K562 (cell line): ENCODE measurements around the gene NFAM1. TPM values are rescaled to one million over a fixed set of nuclear protein-coding genes. Genes with fewer than 3 reads are reported as not detected.

ENCODE experiments used
- ATAC-seq: fragments of 200-7000 bp; cut with Tn5 transposase; 3 replicates; pipeline ENCODE4 v1.9.1; 2020; ENCODE audit warnings: moderate library complexity
- BruUV-seq: library from RNA; stranded (reverse); fragments of 400-500 nt; replicated peaks from 2 replicates; lab custom pipeline; 2021; lab: Mats Ljungman, UMichigan
- CTCF ChIA-PET: fragments of 300-600 bp; formaldehyde crosslinking; extraction: SDS; loops from one replicate; lab custom pipeline; 2021; ENCODE audit warnings: low intra/inter-chr PET ratio; lab: Yijun Ruan, JAX
- POLR2A ChIA-PET: fragments of 300-600, 350-650 bp; sonication (Branson Sonifier 250); formaldehyde crosslinking; extraction: SDS; loops from one replicate; lab custom pipeline; 2021; ENCODE audit warnings: antibody characterized with exemption, inconsistent platforms; lab: Yijun Ruan, JAX
- DNase-seq, 4 experiments: peaks; one replicate each; pipeline versions ENCODE4 v3.0.0 to v3.0.0-alpha.2; 2011 to 2018; ENCODE audit warnings: low spot score in 3 of 4, mixed read lengths in 3 of 4; ENCODE audit errors: extremely low read depth in 1 of 4
- FAIRE-seq: peaks from 2 replicates; lab custom pipeline; 2011; peaks lifted over from hg19 to GRCh38; lab: Jason Lieb, UNC
- H2AFZ ChIP-seq: 2 replicates; pipeline ENCODE4 v1.6.0; 2011; ENCODE audit warnings: low read depth, low read length, control low read depth, inconsistent platforms
- H3K27ac ChIP-seq: fragments of 200-600 bp; 3 replicates; pipeline ENCODE4 v1.8.0; 2011; ENCODE audit warnings: low read depth, mild to moderate bottlenecking, control low read depth, inconsistent platforms, low read length, moderate library complexity, mixed read lengths; ENCODE audit errors: extremely low read depth
- H3K27me3 ChIP-seq, 2 experiments: fragments of 300-600 bp in 1 of 2; 2 replicates in 1 of 2; 3 replicates in 1 of 2; pipeline versions ENCODE4 v1.6.0 to v1.8.0; 2011; ENCODE audit warnings: inconsistent platforms in 2 of 2, low read length in 2 of 2, mild to moderate bottlenecking in 1 of 2, mixed read lengths in 1 of 2, moderate library complexity in 1 of 2; ENCODE audit not compliant: control insufficient read depth in 2 of 2, insufficient read depth in 2 of 2
- H3K36me3 ChIP-seq: fragments of 300-600 bp; 3 replicates; pipeline ENCODE4 v1.8.0; 2011; ENCODE audit warnings: mild to moderate bottlenecking, low read length, inconsistent platforms; ENCODE audit not compliant: control insufficient read depth, insufficient read depth
- H3K4me1 ChIP-seq, 2 experiments: fragments of 200-600 bp in 1 of 2; replicated peaks in 1 of 2; 2 replicates in 1 of 2; 3 replicates in 1 of 2; pipeline versions ENCODE4 v1.5.1 to v1.8.0; 2011; ENCODE audit warnings: inconsistent platforms in 2 of 2, low read length in 2 of 2, mild to moderate bottlenecking in 1 of 2, mixed read lengths in 1 of 2, moderate library complexity in 1 of 2; ENCODE audit not compliant: control insufficient read depth in 2 of 2, insufficient read depth in 2 of 2
- H3K4me2 ChIP-seq: 2 replicates; pipeline ENCODE4 v1.6.1; 2011; ENCODE audit warnings: low read length, control low read depth, inconsistent platforms, mixed read lengths; ENCODE audit not compliant: insufficient read depth
- H3K4me3 ChIP-seq: fragments of 200-600 bp; sonication (generic), shearing (Covaris generic); 2 replicates; pipeline ENCODE4 v1.5.1; 2016; ENCODE audit warnings: control low read depth, inconsistent platforms
- H3K79me2 ChIP-seq: fragments of 200-600 bp; 3 replicates; pipeline ENCODE4 v1.8.0; 2011; ENCODE audit warnings: low read length, inconsistent platforms; ENCODE audit not compliant: control insufficient read depth, insufficient read depth
- H3K9ac ChIP-seq, 2 experiments: 2 replicates each; pipeline versions ENCODE4 v1.6.0 to v1.6.1; 2011; ENCODE audit warnings: low read depth in 2 of 2, low read length in 2 of 2, control low read depth in 1 of 2, inconsistent platforms in 1 of 2, mild to moderate bottlenecking in 1 of 2, mixed read lengths in 1 of 2; ENCODE audit not compliant: insufficient read depth in 1 of 2
- H3K9me1 ChIP-seq: one replicate; pipeline ENCODE4 v1.6.0; 2011; ENCODE audit warnings: inconsistent platforms, mild to moderate bottlenecking, low read length, moderate library complexity; ENCODE audit not compliant: control insufficient read depth, insufficient read depth
- H3K9me3 ChIP-seq: replicated peaks from 2 replicates; pipeline ENCODE4 v1.5.1; 2011; ENCODE audit warnings: low read depth, low read length, inconsistent platforms; ENCODE audit not compliant: control insufficient read depth, insufficient read depth
- H4K20me1 ChIP-seq: replicated peaks from 2 replicates; pipeline ENCODE4 v1.6.1; 2011; ENCODE audit warnings: low read length, inconsistent platforms, mixed read lengths; ENCODE audit not compliant: control insufficient read depth, insufficient read depth
- ATF7 ChIP-seq: fragments of 450-650 bp; IDR thresholded peaks from 2 replicates; pipeline ENCODE4 v1.7.1; 2014; ENCODE audit warnings: mild to moderate bottlenecking, moderate library complexity
- GABPB2 ChIP-seq: fragments of 250-450 bp; sonication (Bioruptor Pico); conservative IDR thresholded peaks from 2 replicates; pipeline ENCODE4 v1.5.1; 2021; ENCODE audit warnings: mild to moderate bottlenecking
- TCF7 ChIP-seq: sonication (generic); IDR thresholded peaks from 2 replicates; pipeline ENCODE4 v1.6.1; 2016; ENCODE audit warnings: antibody characterized with exemption, borderline replicate concordance
- TEAD4 ChIP-seq, 2 experiments: sonication (generic) in 1 of 2; formaldehyde crosslinking in 1 of 2; IDR thresholded peaks; 2 replicates each; pipeline versions ENCODE4 v1.6.1 to v1.8.0; 2012 to 2022; ENCODE audit warnings: borderline replicate concordance in 1 of 2, inconsistent platforms in 1 of 2, low read length in 1 of 2, mild to moderate bottlenecking in 1 of 2, missing genetic modification reagents in 1 of 2
- WGBS: fragments of 100-300 bp; shearing (Covaris generic); methylation state at CpG from one replicate; pipeline ENCODE4 v1.1.6; 2016; ENCODE audit warnings: low coverage, mixed read lengths; ENCODE audit not compliant: insufficient coverage; ENCODE audit errors: missing lambda C conversion rate; 5-methylcytosine and 5-hydroxymethylcytosine counted together
- in situ Hi-C: fragments of 300-500 bp; cut with MboI; formaldehyde crosslinking; loops from 4 replicates; pipeline ENCODE4 v1.15.0; 2018; ENCODE audit warnings: inconsistent platforms, mixed read lengths
- intact Hi-C: fragments of 100-400 bp; cut with micrococcal nuclease; formaldehyde crosslinking; loops from 2 replicates; pipeline ENCODE4 v1.14.2; 2022
- polyA plus RNA-seq, 8 experiments: library from polyadenylated mRNA; depleted of rRNA in 4 of 8; stranded (reverse) in 5 of 8; unstranded in 3 of 8; fragments of >200 nt; fragmentation: Nextera tagmentation in 2 of 8; fragmentation: Illumina TruSeq in 1 of 8; extraction: Ambion mirVana in 2 of 8; extraction: Trizol in 1 of 8; gene quantifications; 2 replicates each; pipeline versions ENCODE4 v1.2.1 to v1.2.3, GENCODE V29; 2011 to 2014; ENCODE audit warnings: inconsistent platforms in 1 of 8, missing spikeins in 1 of 8
- total RNA-seq, 7 experiments: library from RNA; depleted of rRNA in 6 of 7; stranded (reverse); fragments of >200 nt in 6 of 7; fragmentation: Illumina TruSeq in 2 of 7; extraction: Trizol in 2 of 7; gene quantifications; 2 replicates each; pipeline versions ENCODE4 v1.2.1 to v1.2.3, GENCODE V29; 2011 to 2021; ENCODE audit warnings: low replicate concordance in 1 of 7
- TF ChIP-seq, protein P1 (sequence below): conservative IDR thresholded peaks from 2 replicates; pipeline ENCODE4 v1.6.1; 2011; ENCODE audit warnings: low read depth, mild to moderate bottlenecking, low read length; ENCODE audit not compliant: control insufficient read depth
- TF ChIP-seq, protein P2 (sequence below): fragments of 200-600 bp; sonication (generic); IDR thresholded peaks from one replicate; pipeline ENCODE4 v1.6.1; 2012; ENCODE audit warnings: mild to moderate bottlenecking, low read depth, low read length, inconsistent platforms

Gene NFAM1
- total and polyA plus RNA-seq, 9 of the 15 experiments (the other 6 are each of a cell fraction or from before 2014, with no cell fraction given): 0.01 to 0.18 (median 0.03) TPM; not detected in 5

DNA sequence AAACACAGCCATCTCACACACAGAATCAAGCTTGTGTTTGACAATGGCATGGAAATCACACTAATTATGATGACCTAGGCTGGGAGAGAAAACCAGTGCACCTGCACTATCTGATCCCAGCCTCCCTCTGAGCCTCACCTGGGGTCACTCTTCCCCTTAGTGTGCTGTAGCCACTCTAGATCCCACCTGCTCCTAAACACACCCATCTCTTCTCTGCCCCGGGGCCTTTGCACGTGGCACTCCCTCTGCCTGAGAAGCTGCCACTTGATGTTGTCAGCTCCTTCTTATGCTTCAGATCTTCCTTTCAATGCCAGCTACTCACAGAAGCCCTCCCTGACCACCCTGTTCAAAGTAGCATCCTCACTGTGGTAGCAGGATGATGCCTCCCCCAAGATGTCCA, 42.9 kb upstream of the NFAM1 start:
- no peaks in the 10 kb centered on the region for H4K20me1 ChIP-seq
- WGBS: 40% methylated on average over 1 of the region's 2 CpGs
- H3K4me2 ChIP-seq: no peak overlapping the region
- no peaks in the 10 kb centered on the region for H3K36me3 ChIP-seq
- TF ChIP-seq, protein P1, sequence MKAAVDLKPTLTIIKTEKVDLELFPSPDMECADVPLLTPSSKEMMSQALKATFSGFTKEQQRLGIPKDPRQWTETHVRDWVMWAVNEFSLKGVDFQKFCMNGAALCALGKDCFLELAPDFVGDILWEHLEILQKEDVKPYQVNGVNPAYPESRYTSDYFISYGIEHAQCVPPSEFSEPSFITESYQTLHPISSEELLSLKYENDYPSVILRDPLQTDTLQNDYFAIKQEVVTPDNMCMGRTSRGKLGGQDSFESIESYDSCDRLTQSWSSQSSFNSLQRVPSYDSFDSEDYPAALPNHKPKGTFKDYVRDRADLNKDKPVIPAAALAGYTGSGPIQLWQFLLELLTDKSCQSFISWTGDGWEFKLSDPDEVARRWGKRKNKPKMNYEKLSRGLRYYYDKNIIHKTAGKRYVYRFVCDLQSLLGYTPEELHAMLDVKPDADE: no peak
- TF ChIP-seq ATF7 (no peak), GABPB2 (no peak), TEAD4 (IDR thresholded peaks at IDR 0.05; ENCODE audit: low read length) (no peak), TEAD4 (CRISPR knock-in tag; IDR thresholded peaks at IDR 0.05; ENCODE audit: borderline replicate concordance) (no peak), TCF7 (no peak)
- TF ChIP-seq, protein P2, sequence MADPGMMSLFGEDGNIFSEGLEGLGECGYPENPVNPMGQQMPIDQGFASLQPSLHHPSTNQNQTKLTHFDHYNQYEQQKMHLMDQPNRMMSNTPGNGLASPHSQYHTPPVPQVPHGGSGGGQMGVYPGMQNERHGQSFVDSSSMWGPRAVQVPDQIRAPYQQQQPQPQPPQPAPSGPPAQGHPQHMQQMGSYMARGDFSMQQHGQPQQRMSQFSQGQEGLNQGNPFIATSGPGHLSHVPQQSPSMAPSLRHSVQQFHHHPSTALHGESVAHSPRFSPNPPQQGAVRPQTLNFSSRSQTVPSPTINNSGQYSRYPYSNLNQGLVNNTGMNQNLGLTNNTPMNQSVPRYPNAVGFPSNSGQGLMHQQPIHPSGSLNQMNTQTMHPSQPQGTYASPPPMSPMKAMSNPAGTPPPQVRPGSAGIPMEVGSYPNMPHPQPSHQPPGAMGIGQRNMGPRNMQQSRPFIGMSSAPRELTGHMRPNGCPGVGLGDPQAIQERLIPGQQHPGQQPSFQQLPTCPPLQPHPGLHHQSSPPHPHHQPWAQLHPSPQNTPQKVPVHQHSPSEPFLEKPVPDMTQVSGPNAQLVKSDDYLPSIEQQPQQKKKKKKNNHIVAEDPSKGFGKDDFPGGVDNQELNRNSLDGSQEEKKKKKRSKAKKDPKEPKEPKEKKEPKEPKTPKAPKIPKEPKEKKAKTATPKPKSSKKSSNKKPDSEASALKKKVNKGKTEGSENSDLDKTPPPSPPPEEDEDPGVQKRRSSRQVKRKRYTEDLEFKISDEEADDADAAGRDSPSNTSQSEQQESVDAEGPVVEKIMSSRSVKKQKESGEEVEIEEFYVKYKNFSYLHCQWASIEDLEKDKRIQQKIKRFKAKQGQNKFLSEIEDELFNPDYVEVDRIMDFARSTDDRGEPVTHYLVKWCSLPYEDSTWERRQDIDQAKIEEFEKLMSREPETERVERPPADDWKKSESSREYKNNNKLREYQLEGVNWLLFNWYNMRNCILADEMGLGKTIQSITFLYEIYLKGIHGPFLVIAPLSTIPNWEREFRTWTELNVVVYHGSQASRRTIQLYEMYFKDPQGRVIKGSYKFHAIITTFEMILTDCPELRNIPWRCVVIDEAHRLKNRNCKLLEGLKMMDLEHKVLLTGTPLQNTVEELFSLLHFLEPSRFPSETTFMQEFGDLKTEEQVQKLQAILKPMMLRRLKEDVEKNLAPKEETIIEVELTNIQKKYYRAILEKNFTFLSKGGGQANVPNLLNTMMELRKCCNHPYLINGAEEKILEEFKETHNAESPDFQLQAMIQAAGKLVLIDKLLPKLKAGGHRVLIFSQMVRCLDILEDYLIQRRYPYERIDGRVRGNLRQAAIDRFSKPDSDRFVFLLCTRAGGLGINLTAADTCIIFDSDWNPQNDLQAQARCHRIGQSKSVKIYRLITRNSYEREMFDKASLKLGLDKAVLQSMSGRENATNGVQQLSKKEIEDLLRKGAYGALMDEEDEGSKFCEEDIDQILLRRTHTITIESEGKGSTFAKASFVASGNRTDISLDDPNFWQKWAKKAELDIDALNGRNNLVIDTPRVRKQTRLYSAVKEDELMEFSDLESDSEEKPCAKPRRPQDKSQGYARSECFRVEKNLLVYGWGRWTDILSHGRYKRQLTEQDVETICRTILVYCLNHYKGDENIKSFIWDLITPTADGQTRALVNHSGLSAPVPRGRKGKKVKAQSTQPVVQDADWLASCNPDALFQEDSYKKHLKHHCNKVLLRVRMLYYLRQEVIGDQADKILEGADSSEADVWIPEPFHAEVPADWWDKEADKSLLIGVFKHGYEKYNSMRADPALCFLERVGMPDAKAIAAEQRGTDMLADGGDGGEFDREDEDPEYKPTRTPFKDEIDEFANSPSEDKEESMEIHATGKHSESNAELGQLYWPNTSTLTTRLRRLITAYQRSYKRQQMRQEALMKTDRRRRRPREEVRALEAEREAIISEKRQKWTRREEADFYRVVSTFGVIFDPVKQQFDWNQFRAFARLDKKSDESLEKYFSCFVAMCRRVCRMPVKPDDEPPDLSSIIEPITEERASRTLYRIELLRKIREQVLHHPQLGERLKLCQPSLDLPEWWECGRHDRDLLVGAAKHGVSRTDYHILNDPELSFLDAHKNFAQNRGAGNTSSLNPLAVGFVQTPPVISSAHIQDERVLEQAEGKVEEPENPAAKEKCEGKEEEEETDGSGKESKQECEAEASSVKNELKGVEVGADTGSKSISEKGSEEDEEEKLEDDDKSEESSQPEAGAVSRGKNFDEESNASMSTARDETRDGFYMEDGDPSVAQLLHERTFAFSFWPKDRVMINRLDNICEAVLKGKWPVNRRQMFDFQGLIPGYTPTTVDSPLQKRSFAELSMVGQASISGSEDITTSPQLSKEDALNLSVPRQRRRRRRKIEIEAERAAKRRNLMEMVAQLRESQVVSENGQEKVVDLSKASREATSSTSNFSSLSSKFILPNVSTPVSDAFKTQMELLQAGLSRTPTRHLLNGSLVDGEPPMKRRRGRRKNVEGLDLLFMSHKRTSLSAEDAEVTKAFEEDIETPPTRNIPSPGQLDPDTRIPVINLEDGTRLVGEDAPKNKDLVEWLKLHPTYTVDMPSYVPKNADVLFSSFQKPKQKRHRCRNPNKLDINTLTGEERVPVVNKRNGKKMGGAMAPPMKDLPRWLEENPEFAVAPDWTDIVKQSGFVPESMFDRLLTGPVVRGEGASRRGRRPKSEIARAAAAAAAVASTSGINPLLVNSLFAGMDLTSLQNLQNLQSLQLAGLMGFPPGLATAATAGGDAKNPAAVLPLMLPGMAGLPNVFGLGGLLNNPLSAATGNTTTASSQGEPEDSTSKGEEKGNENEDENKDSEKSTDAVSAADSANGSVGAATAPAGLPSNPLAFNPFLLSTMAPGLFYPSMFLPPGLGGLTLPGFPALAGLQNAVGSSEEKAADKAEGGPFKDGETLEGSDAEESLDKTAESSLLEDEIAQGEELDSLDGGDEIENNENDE: no peak
- H3K79me2 ChIP-seq: no peaks in the 10 kb centered on the region
- H2AFZ ChIP-seq: no peak overlapping the region
- no peaks in the 10 kb centered on the region; a peak in 1 of 5 replicates for H3K4me1 ChIP-seq
- H3K9me1 ChIP-seq: no peaks in the 10 kb centered on the region
- H3K9ac ChIP-seq: no peak overlapping the region
- FAIRE-seq (no peak), ATAC-seq (no peak), DNase-seq (no peak)
- no peak overlapping the region for H3K4me3 ChIP-seq
- H3K27ac ChIP-seq: no peak overlapping the region
- in situ Hi-C loops (no loop called here), intact Hi-C loops (no loop called here)
- no TSS peak for BruUV-seq
- POLR2A ChIA-PET: interaction anchor here (0.5 to 0.7 kb wide), 2 partner anchors 31 to 440 kb away, joined by 3 read pairs; no protein-coding TSS in a partner anchor
- H3K27me3 ChIP-seq: no peaks in the 10 kb centered on the region
- no peaks in the 10 kb centered on the region for H3K9me3 ChIP-seq
- CTCF ChIA-PET: no interaction called here
